MM.1S (cell line): ENCODE measurements around the gene POLR2J3.
A peak's percentile ranks its signal among the peaks of the same experiment; 100 is the strongest.
"Not testable (repeated sequence)": the region's sequence is repeated elsewhere in the genome, so short reads cannot be mapped to it uniquely, and the experiment has no call there.

Experiments
- DNase-seq: peaks from one replicate; pipeline ENCODE4 v3.0.0-alpha.2; 2015
- H2AFZ ChIP-seq: fragments of 300-600 bp; sonication (generic); 2 replicates; pipeline ENCODE4 v1.6.0; 2016; ENCODE audit warnings: antibody characterized with exemption, low read length
- H3F3A ChIP-seq: fragments of 300-600 bp; sonication (generic); 2 replicates; pipeline ENCODE4 v1.6.1; 2016; ENCODE audit warnings: mild to moderate bottlenecking, antibody characterized with exemption, low read length, moderate library complexity, mixed read lengths; ENCODE audit not compliant: insufficient read depth
- H3K27ac ChIP-seq: fragments of 300-600 bp; sonication (generic); 2 replicates; pipeline ENCODE4 v1.5.1; 2016; ENCODE audit warnings: mild to moderate bottlenecking, low read length
- H3K27me3 ChIP-seq: fragments of 300-600 bp; sonication (generic); replicated peaks from 2 replicates; pipeline ENCODE4 v1.6.0; 2016; ENCODE audit warnings: low read length; ENCODE audit not compliant: insufficient read depth
- H3K36me3 ChIP-seq: fragments of 300-600 bp; sonication (generic); replicated peaks from 2 replicates; pipeline ENCODE4 v1.6.1; 2016; ENCODE audit warnings: mild to moderate bottlenecking, low read length, mixed read lengths; ENCODE audit not compliant: insufficient read depth
- H3K4me1 ChIP-seq: fragments of 300-600 bp; sonication (generic); 2 replicates; pipeline ENCODE4 v1.6.1; 2016; ENCODE audit warnings: low read length, mixed read lengths
- H3K4me2 ChIP-seq: fragments of 300-600 bp; sonication (generic); 2 replicates; pipeline ENCODE4 v1.6.0; 2016; ENCODE audit warnings: low read depth, low read length
- H3K4me3 ChIP-seq: fragments of 300-600 bp; sonication (generic); 2 replicates; pipeline ENCODE4 v1.5.1; 2016; ENCODE audit warnings: low read length, mixed read lengths
- H3K79me2 ChIP-seq: fragments of 300-600 bp; sonication (generic); 2 replicates; pipeline ENCODE4 v1.6.1; 2016; ENCODE audit warnings: mixed run types, low read length, mixed read lengths
- H3K9ac ChIP-seq: fragments of 300-600 bp; sonication (generic); 2 replicates; pipeline ENCODE4 v1.6.1; 2016; ENCODE audit warnings: low read length, mixed read lengths
- H3K9me2 ChIP-seq: fragments of 300-600 bp; sonication (generic); replicated peaks from 2 replicates; pipeline ENCODE4 v1.6.1; 2016; ENCODE audit warnings: mild to moderate bottlenecking, low read length, mixed read lengths; ENCODE audit not compliant: insufficient read depth
- H3K9me3 ChIP-seq: fragments of 300-600 bp; sonication (generic); replicated peaks from 2 replicates; pipeline ENCODE4 v1.6.1; 2016; ENCODE audit warnings: mild to moderate bottlenecking, low read length, mixed read lengths; ENCODE audit not compliant: insufficient read depth
- H4K20me1 ChIP-seq: fragments of 300-600 bp; sonication (generic); 2 replicates; pipeline ENCODE4 v1.6.1; 2016; ENCODE audit warnings: mild to moderate bottlenecking, low read length, moderate library complexity, mixed read lengths; ENCODE audit not compliant: insufficient read depth

POLR2J3 gene

DNA sequence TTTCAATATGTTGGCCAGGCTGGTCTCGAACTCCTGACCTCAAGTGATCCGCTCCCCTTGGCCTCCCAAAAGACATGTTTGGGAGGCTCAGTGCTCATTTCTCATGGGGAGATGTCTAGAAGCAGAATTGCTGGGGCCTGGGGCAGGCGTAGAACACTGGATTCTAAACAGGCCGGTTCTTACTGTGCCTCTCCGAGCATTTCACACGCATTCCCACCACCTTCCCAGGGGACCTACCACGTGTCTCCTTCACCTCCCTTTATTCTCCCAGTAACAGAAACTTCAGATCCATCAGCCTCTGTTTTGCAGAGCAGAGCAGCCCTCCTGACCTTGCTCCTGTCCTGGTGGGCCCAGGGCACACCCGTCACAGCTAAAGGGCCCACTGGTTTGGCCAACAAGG, 45.2 kb downstream of the POLR2J3 start:
- not testable (repeated sequence) for H2AFZ ChIP-seq, H3K27ac ChIP-seq, H3K9me3 ChIP-seq, H3K4me2 ChIP-seq, H3K36me3 ChIP-seq, H3K27me3 ChIP-seq, H3K79me2 ChIP-seq, H3K9me2 ChIP-seq, H3K4me1 ChIP-seq, H3K4me3 ChIP-seq, DNase-seq, H3F3A ChIP-seq, H4K20me1 ChIP-seq, H3K9ac ChIP-seq

GRCh38 chr7:102524803-102525202, 47.6 kb downstream of the POLR2J3 start:
- not testable (repeated sequence) for H3K4me2 ChIP-seq, H3K9me3 ChIP-seq, H2AFZ ChIP-seq, H4K20me1 ChIP-seq, H3K4me1 ChIP-seq, H3F3A ChIP-seq, H3K79me2 ChIP-seq, H3K27me3 ChIP-seq, H3K9me2 ChIP-seq, H3K27ac ChIP-seq, DNase-seq, H3K4me3 ChIP-seq, H3K36me3 ChIP-seq, H3K9ac ChIP-seq

GRCh38 chr7:102520797-102521196, 51.6 kb downstream of the POLR2J3 start:
- H3K4me2 ChIP-seq, H3F3A ChIP-seq, H2AFZ ChIP-seq, H3K27me3 ChIP-seq, H3K9me2 ChIP-seq, H3K4me1 ChIP-seq, H3K79me2 ChIP-seq, H3K9me3 ChIP-seq, H3K27ac ChIP-seq, H4K20me1 ChIP-seq, DNase-seq, H3K36me3 ChIP-seq, H3K4me3 ChIP-seq, H3K9ac ChIP-seq: not testable (repeated sequence)

DNA sequence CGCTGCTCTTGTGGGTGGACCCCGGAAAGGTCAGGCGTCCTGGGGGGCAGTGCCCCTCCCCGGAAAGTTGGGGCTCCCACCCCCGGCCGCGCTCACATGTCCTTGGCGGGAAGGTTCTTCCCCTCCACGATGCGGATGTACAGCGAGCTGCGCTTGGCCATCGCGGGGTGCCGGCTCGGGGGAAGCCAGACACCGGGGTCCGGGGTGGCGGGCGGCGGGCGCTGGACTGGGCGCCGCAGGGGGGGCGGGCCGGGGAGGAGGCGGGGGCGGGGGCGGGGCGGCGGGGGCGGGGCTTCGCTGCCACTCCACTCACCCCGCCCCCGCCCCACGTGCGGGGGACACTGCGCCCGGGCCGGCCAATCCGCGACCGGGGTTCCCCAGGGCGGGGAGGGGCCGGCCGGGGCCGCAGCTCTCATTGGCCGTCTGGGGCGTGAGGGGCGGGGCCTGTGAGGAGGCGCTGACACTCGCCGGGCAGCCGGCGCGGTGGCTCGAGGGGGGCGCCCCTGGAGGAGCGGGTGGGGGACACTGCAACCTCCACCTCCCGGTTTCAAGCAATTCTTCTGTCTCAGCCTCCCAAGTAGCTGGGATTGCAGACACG, 54.7 kb downstream of the POLR2J3 start, which contains the start of gene RASA4B:
RASA4B (minus strand) TSS at position 228 of the 598 bp plus-strand sequence; CDS start at position 161, 67 bp downstream.
- H4K20me1 ChIP-seq, H3F3A ChIP-seq, H3K79me2 ChIP-seq, H2AFZ ChIP-seq, H3K4me2 ChIP-seq, H3K36me3 ChIP-seq, H3K27me3 ChIP-seq, H3K9me3 ChIP-seq, H3K27ac ChIP-seq, H3K9me2 ChIP-seq, H3K9ac ChIP-seq, H3K4me1 ChIP-seq: not testable (repeated sequence)
- peak; percentile 19 for DNase-seq
- H3K4me3 ChIP-seq, result peak within 1 kb of the TSS; percentile 39; the same call in 1 of the 2 replicates
